ENCODE results near the gene PWWP2B.

GRCh38 chr10:132419538-132420468 lies 22.8 kb downstream of the PWWP2B start:
- no peak for TF ChIP-seq CTCF (IDR thresholded peaks at IDR 0.05)
- TF ChIP-seq POLR2A (IDR thresholded peaks at IDR 0.05) = no peak
